ENCODE measurements around the gene HDAC1. TPM values are rescaled to one million over a fixed set of nuclear protein-coding genes. Genes with fewer than 3 reads are reported as not detected.
A peak's percentile ranks its signal among the peaks of the same experiment; 100 is the strongest.
"Not testable (repeated sequence)": the region's sequence is repeated elsewhere in the genome, so short reads cannot be mapped to it uniquely, and the experiment has no call there.

Gene HDAC1
- total RNA-seq, 1 donor from 2014 or later: 52.9 TPM

GRCh38 chr1:32276032-32276782 is 15.7 kb upstream of the HDAC1 start:
- Mint-ChIP-seq H3K27ac (ENCODE audit: unreplicated experiment) (no peak overlapping the region), H3K36me3 (ENCODE audit: low read depth) (no peaks in the 10 kb centered on the region), H3K4me3 (ENCODE audit: unreplicated experiment) (no peak overlapping the region), H3K9me3 (ENCODE audit: low read depth) (no peaks in the 10 kb centered on the region), H3K27me3 (ENCODE audit: low read depth) (peaks cover 19% of the 10 kb centered on the region), H3K4me1 (ENCODE audit: low read depth) (peaks cover 5% of the 10 kb centered on the region)
- no peak for DNase-seq (ENCODE audit: low spot score)
- TF ChIP-seq CTCF (IDR thresholded peaks at IDR 0.05): no peak

- not testable (repeated sequence) for H3K27me3 Mint-ChIP-seq (ENCODE audit: low read depth); H3K27ac Mint-ChIP-seq (ENCODE audit: unreplicated experiment); H3K4me1 Mint-ChIP-seq (ENCODE audit: low read depth); H3K36me3 Mint-ChIP-seq (ENCODE audit: low read depth); DNase-seq (ENCODE audit: low spot score); H3K9me3 Mint-ChIP-seq (ENCODE audit: low read depth); H3K4me3 Mint-ChIP-seq (ENCODE audit: unreplicated experiment)
Observed at GRCh38 chr1:32284777-32285176, 7.1 kb upstream of the HDAC1 start.

GRCh38 chr1:32285658-32286057 is 6.2 kb upstream of the HDAC1 start:
- no peaks in the 10 kb centered on the region for H3K4me1 Mint-ChIP-seq (ENCODE audit: low read depth)
- no peak for TF ChIP-seq CTCF (IDR thresholded peaks at IDR 0.05)
- H3K4me3 Mint-ChIP-seq (ENCODE audit: unreplicated experiment): no peak overlapping the region
- H3K36me3 Mint-ChIP-seq (ENCODE audit: low read depth): no peaks in the 10 kb centered on the region
- no peak overlapping the region for H3K27ac Mint-ChIP-seq (ENCODE audit: unreplicated experiment)
- no peaks in the 10 kb centered on the region for H3K9me3 Mint-ChIP-seq (ENCODE audit: low read depth)
- no peak for DNase-seq (ENCODE audit: low spot score)
- H3K27me3 Mint-ChIP-seq (ENCODE audit: low read depth): no peaks in the 10 kb centered on the region

- DNase-seq (ENCODE audit: low spot score): no peak
- Mint-ChIP-seq H3K27me3 (ENCODE audit: low read depth) (no peaks in the 10 kb centered on the region), H3K36me3 (ENCODE audit: low read depth) (no peaks in the 10 kb centered on the region), H3K4me1 (ENCODE audit: low read depth) (peaks cover 6% of the 10 kb centered on the region), H3K9me3 (ENCODE audit: low read depth) (no peaks in the 10 kb centered on the region), H3K4me3 (ENCODE audit: unreplicated experiment) (no peak overlapping the region), H3K27ac (ENCODE audit: unreplicated experiment) (no peak overlapping the region)
- no peak for TF ChIP-seq CTCF (IDR thresholded peaks at IDR 0.05)
Observed at GRCh38 chr1:32286763-32287162, 5.1 kb upstream of the HDAC1 start.

- DNase-seq (ENCODE audit: low spot score): peak; percentile 8
- TF ChIP-seq CTCF (IDR thresholded peaks at IDR 0.05): no peak
- H3K9me3 Mint-ChIP-seq (ENCODE audit: low read depth): no peaks in the 10 kb centered on the region
- peaks cover 20% of the 10 kb centered on the region for H3K4me1 Mint-ChIP-seq (ENCODE audit: low read depth)
- no peak overlapping the region for H3K4me3 Mint-ChIP-seq (ENCODE audit: unreplicated experiment)
- H3K27me3 Mint-ChIP-seq (ENCODE audit: low read depth): no peaks in the 10 kb centered on the region
- H3K36me3 Mint-ChIP-seq (ENCODE audit: low read depth): no peaks in the 10 kb centered on the region
- H3K27ac Mint-ChIP-seq (ENCODE audit: unreplicated experiment): no peak overlapping the region
Observed at GRCh38 chr1:32289256-32289655, 2.6 kb upstream of the HDAC1 start.

GRCh38 chr1:32291145-32291707 is 657 bp upstream of the HDAC1 start:
- peaks cover 22% of the 10 kb centered on the region for H3K4me1 Mint-ChIP-seq (ENCODE audit: low read depth)
- TF ChIP-seq CTCF (IDR thresholded peaks at IDR 0.05): no peak
- no peaks in the 10 kb centered on the region for H3K36me3 Mint-ChIP-seq (ENCODE audit: low read depth)
- no peak for DNase-seq (ENCODE audit: low spot score)
- H3K27me3 Mint-ChIP-seq (ENCODE audit: low read depth): no peaks in the 10 kb centered on the region
- no peaks in the 10 kb centered on the region for H3K9me3 Mint-ChIP-seq (ENCODE audit: low read depth)
- H3K27ac Mint-ChIP-seq (ENCODE audit: unreplicated experiment): peak overlapping the region; percentile 98
- peak overlapping the region; percentile 100 for H3K4me3 Mint-ChIP-seq (ENCODE audit: unreplicated experiment)

GRCh38 chr1:32298211-32298610 is 6.3 kb downstream of the HDAC1 start:
- H3K27me3 Mint-ChIP-seq (ENCODE audit: low read depth); H3K9me3 Mint-ChIP-seq (ENCODE audit: low read depth); H3K36me3 Mint-ChIP-seq (ENCODE audit: low read depth); H3K4me3 Mint-ChIP-seq (ENCODE audit: unreplicated experiment); H3K27ac Mint-ChIP-seq (ENCODE audit: unreplicated experiment); H3K4me1 Mint-ChIP-seq (ENCODE audit: low read depth); DNase-seq (ENCODE audit: low spot score): not testable (repeated sequence)

Measured in chondrocyte (in vitro differentiated cells).